WERI-Rb-1 (cell line): ENCODE data around the gene TTC7B.

Source experiments
- DNase-seq: peaks from one replicate; pipeline ENCODE4 v3.0.0-alpha.2; 2020
- H3K27ac ChIP-seq: fragments of 250-450 bp; sonication (Bioruptor Pico); 2 replicates; pipeline ENCODE4 v1.5.1; 2020; ENCODE audit warnings: mild to moderate bottlenecking, moderate library complexity
- H3K27me3 ChIP-seq: fragments of 250-450 bp; sonication (Bioruptor Pico); 2 replicates; pipeline ENCODE4 v1.5.1; 2021; ENCODE audit warnings: mild to moderate bottlenecking, low read depth, moderate library complexity; ENCODE audit not compliant: insufficient read depth, severe bottlenecking
- H3K36me3 ChIP-seq: fragments of 250-450 bp; sonication (Bioruptor Pico); 2 replicates; pipeline ENCODE4 v1.5.1; 2020; ENCODE audit warnings: mild to moderate bottlenecking, moderate library complexity
- H3K4me3 ChIP-seq: 2 replicates; pipeline ENCODE4 v1.5.1; 2011; ENCODE audit warnings: low read depth, mild to moderate bottlenecking, control low read depth, low read length
- H3K9me3 ChIP-seq: fragments of 250-450 bp; sonication (Bioruptor Pico); 2 replicates; pipeline ENCODE4 v1.5.1; 2021; ENCODE audit warnings: mild to moderate bottlenecking, moderate library complexity; ENCODE audit not compliant: severe bottlenecking
- CTCF ChIP-seq: IDR thresholded peaks from 2 replicates; pipeline ENCODE4 v1.5.1; 2011; ENCODE audit warnings: low read depth, mild to moderate bottlenecking, control low read depth, inconsistent platforms, low read length

TTC7B gene

GRCh38 chr14:90568405-90568804 lies 247.8 kb downstream of the TTC7B start:
- Histone ChIP-seq H3K9me3 (no peaks in the 10 kb centered on the region), H3K36me3 (peaks cover 74% of the 10 kb centered on the region), H3K27me3 (no peaks in the 10 kb centered on the region), H3K4me3 (no peak overlapping the region), H3K27ac (no peak overlapping the region)
- DNase-seq = no peak
- no peak for TF ChIP-seq CTCF

- DNase-seq = no peak
- no peak for TF ChIP-seq CTCF
- H3K27ac ChIP-seq = no peak overlapping the region
Observed at GRCh38 chr14:90567991-90568390, 248.2 kb downstream of the TTC7B start.

GRCh38 chr14:90567191-90567590 lies 249.0 kb downstream of the TTC7B start:
- no peak overlapping the region for H3K4me3 ChIP-seq
- DNase-seq = no peak
- no peaks in the 10 kb centered on the region for H3K27me3 ChIP-seq
- peaks cover 75% of the 10 kb centered on the region for H3K36me3 ChIP-seq
- no peaks in the 10 kb centered on the region for H3K9me3 ChIP-seq
- H3K27ac ChIP-seq = no peak overlapping the region
- no peak for TF ChIP-seq CTCF

More at GRCh38 chr14:90567991-90568390, 248.2 kb downstream of the TTC7B start:
- Histone ChIP-seq H3K27me3 (no peaks in the 10 kb centered on the region), H3K4me3 (no peak overlapping the region), H3K9me3 (no peaks in the 10 kb centered on the region), H3K36me3 (peaks cover 77% of the 10 kb centered on the region)

GRCh38 chr14:90566481-90566880 lies 249.7 kb downstream of the TTC7B start:
- no peaks in the 10 kb centered on the region for H3K9me3 ChIP-seq
- H3K36me3 ChIP-seq = peaks cover 69% of the 10 kb centered on the region
- no peak for TF ChIP-seq CTCF
- H3K27ac ChIP-seq = no peak overlapping the region
- no peaks in the 10 kb centered on the region for H3K27me3 ChIP-seq
- DNase-seq = no peak
- H3K4me3 ChIP-seq = no peak overlapping the region

- Histone ChIP-seq H3K9me3 (no peaks in the 10 kb centered on the region), H3K27me3 (no peaks in the 10 kb centered on the region), H3K27ac (no peak overlapping the region), H3K4me3 (no peak overlapping the region), H3K36me3 (peaks cover 59% of the 10 kb centered on the region)
- no peak for TF ChIP-seq CTCF
- no peak for DNase-seq
Observed at GRCh38 chr14:90564496-90564895, 251.7 kb downstream of the TTC7B start.

- H3K9me3 ChIP-seq = no peaks in the 10 kb centered on the region
- H3K27me3 ChIP-seq = no peaks in the 10 kb centered on the region
- TF ChIP-seq CTCF = no peak
- H3K4me3 ChIP-seq = no peak overlapping the region
- peaks cover 49% of the 10 kb centered on the region for H3K36me3 ChIP-seq
- DNase-seq = no peak
- H3K27ac ChIP-seq = no peak overlapping the region
Observed at GRCh38 chr14:90562652-90563051, 253.6 kb downstream of the TTC7B start.
